PC-3 (cell line): ENCODE results near the gene COL6A1. TPM values are rescaled to one million over a fixed set of nuclear protein-coding genes. Genes with fewer than 3 reads are reported as not detected.

Experiments used
- ATAC-seq: fragments of 200-7000 bp; cut with Tn5 transposase; 2 replicates; pipeline ENCODE4 v1.9.1; 2020; ENCODE audit warnings: mild to moderate bottlenecking, moderate library complexity
- BruUV-seq: library from RNA; stranded (reverse); fragments of 400-500 nt; replicated peaks from 2 replicates; lab custom pipeline; 2021; lab: Mats Ljungman, UMichigan
- CTCF ChIA-PET: fragments of 300-600 bp; sonication (Branson Sonifier 250); formaldehyde crosslinking; loops from one replicate; lab custom pipeline; 2022; ENCODE audit warnings: antibody characterized with exemption; lab: Charles Lee
- POLR2A ChIA-PET: fragments of 300-600 bp; sonication (Branson Sonifier 250); formaldehyde crosslinking; loops from one replicate; lab custom pipeline; 2022; ENCODE audit warnings: antibody characterized with exemption; ENCODE audit not compliant: unreplicated experiment; lab: Charles Lee
- DNase-seq: peaks from one replicate; pipeline ENCODE4 v3.0.0-alpha.2; 2015
- H2AFZ ChIP-seq: fragments of 300-600 bp; sonication (generic); 2 replicates; pipeline ENCODE4 v1.6.0; 2016; ENCODE audit warnings: antibody characterized with exemption, low read length
- H3F3A ChIP-seq: fragments of 300-600 bp; sonication (generic); one replicate; pipeline ENCODE4 v1.6.0; 2017; ENCODE audit warnings: antibody characterized with exemption, low read length, control low read depth, mild to moderate bottlenecking; ENCODE audit not compliant: unreplicated experiment
- H3K27ac ChIP-seq: fragments of 300-600 bp; sonication (generic); 2 replicates; pipeline ENCODE4 v1.5.1; 2016; ENCODE audit warnings: mild to moderate bottlenecking, low read length
- H3K27me3 ChIP-seq: fragments of 300-600 bp; sonication (generic); 2 replicates; pipeline ENCODE4 v1.6.1; 2016; ENCODE audit warnings: low read length, mixed read lengths
- H3K36me3 ChIP-seq: fragments of 300-600 bp; sonication (generic); 2 replicates; pipeline ENCODE4 v1.6.1; 2016; ENCODE audit warnings: low read depth, mixed run types, low read length, mixed read lengths
- H3K4me1 ChIP-seq: fragments of 300-600 bp; sonication (generic); 2 replicates; pipeline ENCODE4 v1.5.1; 2016; ENCODE audit warnings: low read length; ENCODE audit not compliant: insufficient read depth
- H3K4me2 ChIP-seq: fragments of 300-600 bp; sonication (generic); 2 replicates; pipeline ENCODE4 v1.6.0; 2016; ENCODE audit warnings: low read length
- H3K4me3 ChIP-seq: fragments of 300-600 bp; sonication (generic); 2 replicates; pipeline ENCODE4 v1.5.1; 2016; ENCODE audit warnings: mild to moderate bottlenecking, low read length, mixed read lengths
- H3K79me2 ChIP-seq: fragments of 300-600 bp; sonication (generic); 2 replicates; pipeline ENCODE4 v1.6.1; 2017; ENCODE audit warnings: low read length, mixed read lengths
- H3K9ac ChIP-seq: fragments of 300-600 bp; sonication (generic); 2 replicates; pipeline ENCODE4 v1.6.0; 2016; ENCODE audit warnings: mild to moderate bottlenecking, low read length
- H3K9me2 ChIP-seq: fragments of 300-600 bp; sonication (generic); replicated peaks from 2 replicates; pipeline ENCODE4 v1.6.1; 2016; ENCODE audit warnings: mixed run types, low read length, mixed read lengths
- H3K9me3 ChIP-seq: fragments of 300-600 bp; sonication (generic); 2 replicates; pipeline ENCODE4 v1.6.1; 2016; ENCODE audit warnings: low read length, mixed read lengths
- H4K20me1 ChIP-seq: fragments of 300-600 bp; sonication (generic); 2 replicates; pipeline ENCODE4 v1.6.1; 2016; ENCODE audit warnings: low read length, mixed read lengths
- EZH2 ChIP-seq: fragments of 300-600 bp; sonication (generic); IDR thresholded peaks from one replicate; pipeline ENCODE4 v1.6.1; 2017; ENCODE audit warnings: antibody characterized with exemption, mild to moderate bottlenecking, low read length; ENCODE audit not compliant: unreplicated experiment
- EZH2phosphoT487 ChIP-seq: fragments of 300-600 bp; sonication (generic); IDR thresholded peaks from 2 replicates; pipeline ENCODE4 v1.6.1; 2018; ENCODE audit warnings: mild to moderate bottlenecking, antibody characterized with exemption, low read length, borderline replicate concordance
- intact Hi-C: fragments of 100-400 bp; cut with micrococcal nuclease; formaldehyde crosslinking; loops from 2 replicates; pipeline ENCODE4 v1.9.0; 2023
- total RNA-seq: library from RNA; depleted of rRNA; stranded (reverse); fragments of >200 nt; gene quantifications from 2 replicates; pipeline ENCODE4 v1.2.3, GENCODE V29; 2014
- TF ChIP-seq, protein P1 (sequence below): fragments of 300-600 bp; sonication (generic); conservative IDR thresholded peaks from 2 replicates; pipeline ENCODE4 v1.5.1; 2017; ENCODE audit warnings: antibody characterized with exemption, low read depth, mild to moderate bottlenecking, low read length

Gene COL6A1
- total RNA-seq, 1 experiment from 2014 or later = 487 TPM

DNA sequence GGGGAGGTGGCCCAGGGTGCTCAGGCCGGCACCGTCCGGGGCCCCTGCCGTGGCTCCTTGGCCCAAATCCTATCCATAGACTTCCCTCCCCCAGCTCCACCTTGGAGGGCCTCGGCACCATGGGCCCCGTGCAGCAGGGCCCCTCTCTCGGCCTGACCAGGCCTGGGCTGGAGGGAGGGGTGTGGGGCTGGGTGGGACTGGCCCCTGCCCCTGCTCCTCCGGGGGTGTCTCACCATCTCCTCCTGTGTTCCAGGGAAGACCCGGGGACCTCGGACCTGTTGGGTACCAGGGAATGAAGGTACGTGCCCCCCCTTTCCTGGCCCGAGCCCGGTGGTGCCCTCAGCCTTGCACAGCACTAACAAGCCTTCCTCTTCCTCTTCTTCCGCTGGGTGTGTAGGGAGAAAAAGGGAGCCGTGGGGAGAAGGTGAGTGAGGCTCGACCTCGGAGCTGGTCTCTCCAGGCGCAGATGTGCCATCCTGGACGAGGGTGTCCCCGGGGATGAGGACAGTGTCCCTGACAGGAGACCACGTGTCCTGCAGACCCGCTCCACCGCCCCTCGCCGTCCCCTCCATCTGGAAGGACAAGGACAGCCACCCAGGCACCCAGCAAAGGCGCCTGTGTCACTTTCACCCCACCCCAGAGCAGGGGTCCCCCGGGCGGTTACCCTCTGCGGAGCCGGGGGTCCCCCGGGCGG lies 7.9 kb downstream of the COL6A1 start:
- H3K4me2 ChIP-seq = no peak overlapping the region
- ChIA-PET POLR2A (no interaction called here), CTCF (no interaction called here)
- H4K20me1 ChIP-seq = peaks cover 3% of the 10 kb centered on the region
- no TSS peak for BruUV-seq
- peaks cover 2% of the 10 kb centered on the region for H3K4me1 ChIP-seq
- H3K27me3 ChIP-seq = no peaks in the 10 kb centered on the region
- H3K27ac ChIP-seq = no peak overlapping the region
- no peaks in the 10 kb centered on the region for H3F3A ChIP-seq
- no peak for ATAC-seq
- H3K9me2 ChIP-seq = no peaks in the 10 kb centered on the region
- H3K36me3 ChIP-seq = peaks cover 47% of the 10 kb centered on the region
- peaks cover 23% of the 10 kb centered on the region for H3K79me2 ChIP-seq
- H3K4me3 ChIP-seq = no peak overlapping the region
- intact Hi-C loops = no loop called here
- TF ChIP-seq EZH2phosphoT487 (no peak), EZH2 (no peak)
- TF ChIP-seq, protein P1, sequence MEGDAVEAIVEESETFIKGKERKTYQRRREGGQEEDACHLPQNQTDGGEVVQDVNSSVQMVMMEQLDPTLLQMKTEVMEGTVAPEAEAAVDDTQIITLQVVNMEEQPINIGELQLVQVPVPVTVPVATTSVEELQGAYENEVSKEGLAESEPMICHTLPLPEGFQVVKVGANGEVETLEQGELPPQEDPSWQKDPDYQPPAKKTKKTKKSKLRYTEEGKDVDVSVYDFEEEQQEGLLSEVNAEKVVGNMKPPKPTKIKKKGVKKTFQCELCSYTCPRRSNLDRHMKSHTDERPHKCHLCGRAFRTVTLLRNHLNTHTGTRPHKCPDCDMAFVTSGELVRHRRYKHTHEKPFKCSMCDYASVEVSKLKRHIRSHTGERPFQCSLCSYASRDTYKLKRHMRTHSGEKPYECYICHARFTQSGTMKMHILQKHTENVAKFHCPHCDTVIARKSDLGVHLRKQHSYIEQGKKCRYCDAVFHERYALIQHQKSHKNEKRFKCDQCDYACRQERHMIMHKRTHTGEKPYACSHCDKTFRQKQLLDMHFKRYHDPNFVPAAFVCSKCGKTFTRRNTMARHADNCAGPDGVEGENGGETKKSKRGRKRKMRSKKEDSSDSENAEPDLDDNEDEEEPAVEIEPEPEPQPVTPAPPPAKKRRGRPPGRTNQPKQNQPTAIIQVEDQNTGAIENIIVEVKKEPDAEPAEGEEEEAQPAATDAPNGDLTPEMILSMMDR = no peak
- H2AFZ ChIP-seq = no peak overlapping the region
- no peak for DNase-seq
- H3K9me3 ChIP-seq = no peaks in the 10 kb centered on the region
- no peak overlapping the region for H3K9ac ChIP-seq

DNA sequence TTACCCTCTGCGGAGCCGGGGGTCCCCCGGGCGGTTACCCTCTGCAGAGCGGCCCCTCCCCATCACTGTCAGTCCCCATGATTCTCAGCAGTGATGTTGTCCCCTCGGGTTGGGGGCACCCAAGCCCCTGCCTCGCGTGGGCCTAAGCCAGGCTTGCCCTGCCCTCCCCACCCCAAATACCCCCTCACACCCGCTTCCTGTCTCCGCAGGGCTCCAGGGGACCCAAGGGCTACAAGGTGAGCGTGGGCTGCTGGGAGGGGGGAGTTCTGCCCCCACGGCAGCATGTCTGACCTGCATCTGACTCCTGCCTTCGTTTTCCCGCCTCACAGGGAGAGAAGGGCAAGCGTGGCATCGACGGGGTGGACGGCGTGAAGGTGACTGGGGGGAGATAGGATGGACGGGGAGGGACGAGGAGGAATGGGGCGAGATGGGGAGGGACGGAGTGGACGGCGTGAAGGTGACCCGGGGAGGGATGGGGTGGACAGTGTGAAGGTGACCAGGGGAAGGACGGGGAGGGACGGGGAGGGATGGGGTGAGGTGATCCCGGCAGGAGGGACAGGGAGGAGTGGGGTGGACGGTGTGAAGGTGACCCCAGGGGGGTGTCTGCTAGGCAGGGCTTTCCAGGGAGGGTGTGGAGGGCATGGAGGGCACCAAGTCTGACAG lies 8.6 kb downstream of the COL6A1 start:
- Histone ChIP-seq H3K4me2 (no peak overlapping the region), H2AFZ (no peak overlapping the region), H3K9me2 (no peaks in the 10 kb centered on the region), H4K20me1 (no peaks in the 10 kb centered on the region; the same call in 1 of the 2 replicates), H3F3A (no peaks in the 10 kb centered on the region), H3K9ac (no peak overlapping the region), H3K36me3 (peaks cover 46% of the 10 kb centered on the region), H3K27me3 (no peaks in the 10 kb centered on the region), H3K27ac (no peak overlapping the region), H3K9me3 (no peaks in the 10 kb centered on the region), H3K79me2 (peaks cover 17% of the 10 kb centered on the region), H3K4me1 (peaks cover 5% of the 10 kb centered on the region), H3K4me3 (no peak overlapping the region)
- no TSS peak for BruUV-seq
- no peak for TF ChIP-seq EZH2
- TF ChIP-seq, protein P1 = no peak
- TF ChIP-seq EZH2phosphoT487 = no peak
- ATAC-seq = no peak
- CTCF ChIA-PET = no interaction called here
- POLR2A ChIA-PET = no interaction called here
- DNase-seq = no peak
- intact Hi-C loops = no loop called here
